Measurements from ENCODE around the gene TBC1D23. TPM values are rescaled to one million over a fixed set of nuclear protein-coding genes. Genes with fewer than 3 reads are reported as not detected.

Gene TBC1D23
- total and polyA plus RNA-seq, 4 donors = 8.7 to 30.3 (median 17.8) TPM

DNA sequence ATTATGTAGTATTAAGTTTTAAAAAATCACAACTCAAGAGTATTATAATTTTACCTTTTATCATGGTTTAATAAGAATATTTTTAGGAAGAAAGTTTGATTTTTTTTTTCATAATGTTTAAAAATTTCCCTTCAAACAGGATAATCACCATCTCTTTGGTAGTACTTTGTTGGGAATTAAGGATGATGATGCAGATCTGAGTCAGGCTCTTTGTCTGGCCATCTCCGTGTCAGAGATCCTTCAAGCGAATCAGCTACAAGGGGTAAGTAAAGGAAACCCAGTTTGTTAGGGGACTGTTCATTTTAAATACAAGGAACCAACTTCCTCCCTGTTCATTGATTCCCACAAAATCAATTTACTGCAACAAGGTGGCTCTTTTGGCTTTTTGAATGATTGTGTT is 37.0 kb downstream of the TBC1D23 start:
- TF ChIP-seq REST (IDR thresholded peaks at IDR 0.05) = no peak
- TF ChIP-seq SP1 (IDR thresholded peaks at IDR 0.05) = no peak
- TF ChIP-seq TAF1 (conservative IDR thresholded peaks at IDR 0.05) = no peak
- TF ChIP-seq NR2F2 (IDR thresholded peaks at IDR 0.05) = no peak
- TF ChIP-seq CTCF (IDR thresholded peaks at IDR 0.05; ENCODE audit: low read depth, low read length, missing input control) = no peak
- TF ChIP-seq RXRA (IDR thresholded peaks at IDR 0.05) = no peak
- no peak for TF ChIP-seq JUND (IDR thresholded peaks at IDR 0.05)
- TF ChIP-seq, protein P1, sequence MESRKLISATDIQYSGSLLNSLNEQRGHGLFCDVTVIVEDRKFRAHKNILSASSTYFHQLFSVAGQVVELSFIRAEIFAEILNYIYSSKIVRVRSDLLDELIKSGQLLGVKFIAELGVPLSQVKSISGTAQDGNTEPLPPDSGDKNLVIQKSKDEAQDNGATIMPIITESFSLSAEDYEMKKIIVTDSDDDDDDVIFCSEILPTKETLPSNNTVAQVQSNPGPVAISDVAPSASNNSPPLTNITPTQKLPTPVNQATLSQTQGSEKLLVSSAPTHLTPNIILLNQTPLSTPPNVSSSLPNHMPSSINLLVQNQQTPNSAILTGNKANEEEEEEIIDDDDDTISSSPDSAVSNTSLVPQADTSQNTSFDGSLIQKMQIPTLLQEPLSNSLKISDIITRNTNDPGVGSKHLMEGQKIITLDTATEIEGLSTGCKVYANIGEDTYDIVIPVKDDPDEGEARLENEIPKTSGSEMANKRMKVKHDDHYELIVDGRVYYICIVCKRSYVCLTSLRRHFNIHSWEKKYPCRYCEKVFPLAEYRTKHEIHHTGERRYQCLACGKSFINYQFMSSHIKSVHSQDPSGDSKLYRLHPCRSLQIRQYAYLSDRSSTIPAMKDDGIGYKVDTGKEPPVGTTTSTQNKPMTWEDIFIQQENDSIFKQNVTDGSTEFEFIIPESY (IDR thresholded peaks at IDR 0.05) = no peak
- no peak for TF ChIP-seq RAD21 (IDR thresholded peaks at IDR 0.05)
- Histone ChIP-seq H3K36me3 (ENCODE audit: control insufficient read depth in 4 of 4, insufficient read depth in 3 of 4, low read depth in 1 of 4, low read length in 3 of 4) (peaks cover 3 to 27% (median 18%) of the 10 kb centered on the region in 4 donors), H3K27ac (ENCODE audit: low read depth in 1 of 2, low read length in 2 of 2) (no peak overlapping the region), H3K4me1 (ENCODE audit: control insufficient read depth in 4 of 4, insufficient read depth in 4 of 4, low read length in 3 of 4) (peaks cover 0 to 14% (median 8%) of the 10 kb centered on the region in 4 donors), H3K9me3 (ENCODE audit: control insufficient read depth in 4 of 4, low read length in 3 of 4) (no peaks in the 10 kb centered on the region), H3K9ac (ENCODE audit: low read depth in 1 of 2, low read length in 2 of 2) (no peak overlapping the region), H3K27me3 (ENCODE audit: control insufficient read depth in 4 of 4, insufficient read depth in 4 of 4, low read length in 3 of 4) (no peaks in the 10 kb centered on the region), H3K4me3 (ENCODE audit: low read depth in 1 of 3, low read length in 3 of 3) (no peak overlapping the region)
- DNase-seq (ENCODE audit: low spot score) = no peak
- WGBS = 97% methylated on average over 2 of the region's 2 CpGs

DNA sequence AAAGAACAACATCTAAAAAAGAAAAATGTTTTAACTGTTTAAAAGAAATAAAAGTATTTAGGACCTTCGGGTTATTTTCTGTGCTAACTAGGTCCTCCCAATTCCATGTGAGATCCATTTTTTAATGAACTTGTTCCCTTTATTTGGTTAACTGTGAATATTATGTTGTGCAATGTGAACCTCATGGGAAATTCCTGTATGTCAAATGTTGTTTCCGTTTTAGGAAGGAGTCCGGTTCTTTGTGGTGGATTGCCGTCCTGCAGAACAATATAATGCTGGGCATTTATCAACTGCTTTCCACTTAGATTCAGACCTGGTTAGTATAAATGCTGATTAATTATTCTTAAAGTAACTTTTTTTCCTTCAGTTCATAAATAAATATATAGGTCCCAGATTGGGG is 38.2 kb downstream of the TBC1D23 start:
- no peak overlapping the region for H3K9ac ChIP-seq (ENCODE audit: low read depth in 1 of 2, low read length in 2 of 2)
- H3K36me3 ChIP-seq (ENCODE audit: control insufficient read depth in 4 of 4, insufficient read depth in 3 of 4, low read depth in 1 of 4, low read length in 3 of 4) = peaks cover 4 to 28% (median 19%) of the 10 kb centered on the region in 4 donors
- H3K4me1 ChIP-seq (ENCODE audit: control insufficient read depth in 4 of 4, insufficient read depth in 4 of 4, low read length in 3 of 4) = peaks cover 0 to 14% (median 8%) of the 10 kb centered on the region in 4 donors
- WGBS = 83% methylated on average over 4 of the region's 4 CpGs
- H3K4me3 ChIP-seq (ENCODE audit: low read depth in 1 of 3, low read length in 3 of 3) = no peak overlapping the region
- no peak for TF ChIP-seq EGR1 (IDR thresholded peaks at IDR 0.05; ENCODE audit: low read depth in 2 of 2)
- TF ChIP-seq YY1 (IDR thresholded peaks at IDR 0.05) = no peak
- TF ChIP-seq ATF3 (IDR thresholded peaks at IDR 0.05) = no peak
- TF ChIP-seq MAX (IDR thresholded peaks at IDR 0.05) = no peak
- TF ChIP-seq RAD21 (IDR thresholded peaks at IDR 0.05) = no peak
- no peak for DNase-seq (ENCODE audit: low spot score)
- H3K27me3 ChIP-seq (ENCODE audit: control insufficient read depth in 4 of 4, insufficient read depth in 4 of 4, low read length in 3 of 4) = no peaks in the 10 kb centered on the region
- no peak overlapping the region for H3K27ac ChIP-seq (ENCODE audit: low read depth in 1 of 2, low read length in 2 of 2)
- no peaks in the 10 kb centered on the region for H3K9me3 ChIP-seq (ENCODE audit: control insufficient read depth in 4 of 4, low read length in 3 of 4)

Measured in liver (tissue), 9 donors.